SJSA1 (cell line): ENCODE data around the gene TGM4. TPM values are rescaled to one million over a fixed set of nuclear protein-coding genes. Genes with fewer than 3 reads are reported as not detected.
"Not testable (repeated sequence)": the region's sequence is repeated elsewhere in the genome, so short reads cannot be mapped to it uniquely, and the experiment has no call there.

Experiments
- DNase-seq, 2 experiments: peaks; one replicate each; pipeline ENCODE4 v3.0.0-alpha.2; 2015 to 2020; ENCODE audit warnings: low spot score in 2 of 2, low read depth in 1 of 2
- H3K27ac ChIP-seq: fragments of 250-450 bp; sonication (Bioruptor Pico); 2 replicates; pipeline ENCODE4 v1.5.1; 2020; ENCODE audit warnings: mild to moderate bottlenecking, moderate library complexity
- H3K27me3 ChIP-seq: fragments of 250-450 bp; sonication (Bioruptor Pico); replicated peaks from 2 replicates; pipeline ENCODE4 v1.5.1; 2020; ENCODE audit warnings: mild to moderate bottlenecking, moderate library complexity
- H3K36me3 ChIP-seq: fragments of 250-450 bp; sonication (Bioruptor Pico); 2 replicates; pipeline ENCODE4 v1.5.1; 2020; ENCODE audit warnings: mild to moderate bottlenecking
- H3K4me1 ChIP-seq: fragments of 250-450 bp; sonication (Bioruptor Pico); replicated peaks from 2 replicates; pipeline ENCODE4 v1.6.1; 2021; ENCODE audit warnings: mild to moderate bottlenecking
- H3K4me3 ChIP-seq: fragments of 250-450 bp; sonication (Bioruptor Pico); 2 replicates; pipeline ENCODE4 v1.5.1; 2020; ENCODE audit warnings: mild to moderate bottlenecking
- H3K9me3 ChIP-seq: fragments of 250-450 bp; sonication (Bioruptor Pico); replicated peaks from 2 replicates; pipeline ENCODE4 v1.5.1; 2020; ENCODE audit warnings: mild to moderate bottlenecking
- total RNA-seq: library from RNA; depleted of rRNA; stranded (reverse); fragments of >200 nt; shearing (Covaris generic); gene quantifications from 2 replicates; pipeline ENCODE4 v1.2.3, GENCODE V29; 2014; rRNA removed

Gene TGM4
- total RNA-seq: 0.05 TPM in 1 of 2 replicates, not detected in the other

DNA sequence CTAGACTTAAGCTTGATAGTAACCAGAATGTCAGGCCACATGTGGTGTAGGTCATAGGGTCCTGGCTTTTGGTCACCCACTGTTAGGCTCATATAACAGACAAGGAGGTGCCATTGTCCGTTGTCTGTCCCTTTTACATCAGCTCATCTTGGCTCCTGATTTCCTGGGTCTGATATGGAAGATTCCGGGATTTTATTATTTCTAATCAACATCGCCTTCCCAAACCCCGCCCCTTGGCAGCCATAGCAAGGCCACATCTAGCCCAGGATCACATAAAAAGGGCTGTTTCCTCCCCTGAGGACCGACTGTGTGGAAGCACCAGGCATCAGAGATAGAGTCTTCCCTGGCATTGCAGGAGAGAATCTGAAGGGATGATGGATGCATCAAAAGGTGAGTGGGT is at the start of gene TGM4:
Gene TGM4, plus strand, starts transcription at position 301 of the 400 bp plus-strand sequence. Its CDS starts 71 bp downstream, at position 372.
- Histone ChIP-seq H3K36me3 (no peaks in the 10 kb centered on the region), H3K27me3 (no peaks in the 10 kb centered on the region), H3K9me3 (no peaks in the 10 kb centered on the region), H3K27ac (no peak within 1 kb of the TSS), H3K4me1 (no peaks in the 10 kb centered on the region), H3K4me3 (no peak within 1 kb of the TSS)
- no peak for DNase-seq

GRCh38 chr3:44825264-44825925 is 49.0 kb upstream of the TGM4 start:
- H3K4me3 ChIP-seq: no peak overlapping the region
- peaks cover 48% of the 10 kb centered on the region for H3K36me3 ChIP-seq
- no peak for DNase-seq
- no peak overlapping the region for H3K27ac ChIP-seq
- no peaks in the 10 kb centered on the region for H3K4me1 ChIP-seq
- no peaks in the 10 kb centered on the region for H3K9me3 ChIP-seq
- no peaks in the 10 kb centered on the region for H3K27me3 ChIP-seq

DNA sequence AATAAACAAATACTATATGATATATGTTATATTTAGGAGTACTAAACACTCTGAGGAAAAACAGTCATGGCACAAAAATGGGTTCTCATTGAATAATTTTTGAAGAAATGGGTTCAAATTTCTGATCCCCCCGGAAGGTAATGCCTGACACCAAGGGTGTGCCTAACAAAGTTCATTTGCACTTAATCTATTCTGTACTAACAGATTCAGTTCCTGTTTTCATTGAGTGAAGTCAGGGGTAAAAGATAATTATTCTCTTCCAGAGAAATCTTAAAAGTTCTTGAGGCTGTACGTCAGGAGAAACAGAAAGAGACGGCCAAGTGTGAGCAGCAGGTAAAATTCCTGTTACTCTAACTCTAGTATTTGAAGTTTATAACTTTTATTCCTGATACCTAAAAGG is 47.2 kb upstream of the TGM4 start:
- H3K4me1 ChIP-seq: no peaks in the 10 kb centered on the region
- peaks cover 66% of the 10 kb centered on the region for H3K36me3 ChIP-seq
- H3K4me3 ChIP-seq: no peak overlapping the region
- H3K27me3 ChIP-seq: no peaks in the 10 kb centered on the region
- no peak overlapping the region for H3K27ac ChIP-seq
- DNase-seq: no peak
- no peaks in the 10 kb centered on the region for H3K9me3 ChIP-seq

DNA sequence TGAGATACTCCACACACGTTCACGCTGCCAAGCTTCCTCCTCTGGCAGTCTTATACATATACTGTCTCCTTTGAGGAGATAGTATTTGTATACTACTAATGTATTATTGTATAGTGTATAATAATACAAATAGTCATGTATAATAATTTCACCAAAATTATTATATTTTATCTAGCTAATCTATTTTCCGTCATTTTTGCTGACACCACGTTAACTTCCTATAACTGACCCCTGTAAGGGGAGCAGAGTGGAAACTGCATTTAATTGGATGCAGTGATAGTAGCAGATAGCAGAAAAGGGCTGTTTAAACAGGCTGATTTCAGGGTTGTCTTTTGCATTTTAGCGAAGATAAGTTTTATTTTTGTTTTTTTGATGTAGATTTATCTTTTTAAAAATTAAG is 43.2 kb upstream of the TGM4 start:
- no peak for DNase-seq
- peaks cover 62% of the 10 kb centered on the region for H3K36me3 ChIP-seq

DNA sequence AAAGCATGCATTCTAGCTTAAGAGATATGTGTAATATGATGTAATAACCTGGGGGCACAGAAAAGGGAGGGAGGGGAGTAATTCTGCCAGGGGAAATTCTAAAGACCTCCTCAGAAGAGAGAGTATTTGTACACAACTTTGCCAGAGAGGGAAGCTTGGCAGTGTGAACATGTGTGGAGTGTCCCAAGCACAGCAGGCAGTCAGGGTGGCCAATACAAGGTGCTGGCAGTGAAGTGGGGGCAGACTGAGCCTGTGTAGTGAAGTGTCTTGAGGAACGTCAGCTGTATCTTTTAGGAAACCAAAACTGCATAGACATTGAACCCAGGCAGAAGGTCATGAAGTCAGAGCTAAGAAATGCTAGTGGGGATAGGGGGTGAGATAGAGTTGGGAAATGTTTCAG is 42.4 kb upstream of the TGM4 start:
- no peak for DNase-seq
- Histone ChIP-seq H3K4me1 (no peaks in the 10 kb centered on the region), H3K36me3 (peaks cover 63% of the 10 kb centered on the region), H3K9me3 (peaks cover 5% of the 10 kb centered on the region; the same call in 1 of the 2 replicates), H3K27me3 (no peaks in the 10 kb centered on the region), H3K4me3 (no peak overlapping the region), H3K27ac (no peak overlapping the region)

More for the DNA sequence above, 43.2 kb upstream of the TGM4 start:
- Histone ChIP-seq H3K9me3 (no peaks in the 10 kb centered on the region; the same call in 1 of the 2 replicates), H3K27ac (no peak overlapping the region), H3K27me3 (no peaks in the 10 kb centered on the region), H3K4me1 (no peaks in the 10 kb centered on the region), H3K4me3 (no peak overlapping the region)

GRCh38 chr3:44832965-44833364 is 41.4 kb upstream of the TGM4 start:
- peaks cover 6% of the 10 kb centered on the region; the same call in 1 of the 2 replicates for H3K9me3 ChIP-seq
- no peaks in the 10 kb centered on the region for H3K27me3 ChIP-seq
- no peak for DNase-seq
- no peak overlapping the region for H3K27ac ChIP-seq
- H3K36me3 ChIP-seq: peaks cover 65% of the 10 kb centered on the region
- no peaks in the 10 kb centered on the region for H3K4me1 ChIP-seq
- no peak overlapping the region for H3K4me3 ChIP-seq

- H3K9me3 ChIP-seq: peaks cover 6% of the 10 kb centered on the region; the same call in 1 of the 2 replicates
- DNase-seq: no peak
- no peaks in the 10 kb centered on the region for H3K27me3 ChIP-seq
- no peak overlapping the region for H3K27ac ChIP-seq
- H3K36me3 ChIP-seq: peaks cover 65% of the 10 kb centered on the region
- no peak overlapping the region for H3K4me3 ChIP-seq
- H3K4me1 ChIP-seq: no peaks in the 10 kb centered on the region
These were observed 41.0 kb upstream of the TGM4 start for GRCh38 chr3:44833394-44833793.

- Histone ChIP-seq H3K27me3 (no peaks in the 10 kb centered on the region), H3K4me3 (no peak overlapping the region), H3K27ac (no peak overlapping the region), H3K36me3 (peaks cover 62% of the 10 kb centered on the region), H3K9me3 (peaks cover 6% of the 10 kb centered on the region; the same call in 1 of the 2 replicates), H3K4me1 (no peaks in the 10 kb centered on the region)
- DNase-seq: no peak
These were observed 38.7 kb upstream of the TGM4 start for GRCh38 chr3:44835684-44836083.

GRCh38 chr3:44842376-44842775 is 32.0 kb upstream of the TGM4 start:
- no peak for DNase-seq
- no peak overlapping the region for H3K4me3 ChIP-seq
- H3K9me3 ChIP-seq: no peaks in the 10 kb centered on the region
- H3K4me1 ChIP-seq: no peaks in the 10 kb centered on the region
- H3K27ac ChIP-seq: no peak overlapping the region
- H3K36me3 ChIP-seq: peaks cover 59% of the 10 kb centered on the region
- H3K27me3 ChIP-seq: no peaks in the 10 kb centered on the region

DNA sequence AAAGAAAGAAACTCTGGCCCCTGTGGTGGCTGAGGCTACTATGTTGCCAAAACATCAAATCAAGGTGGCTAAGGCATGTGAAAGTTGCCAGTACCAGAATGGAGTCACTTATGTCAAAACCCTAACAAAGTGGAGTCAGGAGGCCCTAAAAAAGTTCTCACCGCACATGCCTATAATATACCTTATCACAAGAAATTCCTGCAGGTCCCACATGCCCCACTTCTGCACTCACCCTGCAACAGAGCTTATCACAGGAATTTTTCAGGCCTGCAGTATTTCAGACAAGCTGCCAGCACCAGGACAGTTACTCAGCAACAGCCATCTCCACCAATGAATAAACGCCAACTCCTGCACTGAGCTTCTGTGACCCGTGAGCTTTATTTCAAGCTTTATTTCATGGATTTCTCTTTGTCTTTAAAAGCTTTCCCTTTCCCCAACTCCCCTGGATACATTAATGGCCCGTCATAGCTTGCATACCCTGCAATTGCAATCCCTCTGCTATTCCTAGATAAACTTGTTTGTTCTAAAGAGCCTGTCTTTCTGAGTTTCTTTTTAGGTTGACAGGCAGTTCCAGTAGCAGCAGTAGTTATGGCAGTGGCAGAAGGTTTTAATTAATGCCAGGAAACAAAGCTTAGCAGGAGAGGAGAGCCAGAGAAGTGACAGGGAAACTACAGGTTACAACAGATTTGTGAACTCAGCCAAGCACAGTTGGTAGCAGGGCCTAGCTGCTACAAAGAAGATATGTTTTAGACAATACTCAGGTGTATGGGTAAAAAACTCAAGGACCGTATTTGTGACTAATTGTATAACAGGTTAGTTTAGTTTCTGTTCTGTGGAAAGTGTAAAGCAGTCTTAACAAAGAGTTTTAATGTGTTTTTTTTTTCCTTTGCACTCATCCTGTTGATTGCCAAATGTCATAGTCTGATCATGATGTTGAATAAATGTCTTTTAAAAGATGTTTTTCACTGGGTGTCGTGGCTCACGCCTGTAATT is 28.6 kb upstream of the TGM4 start:
- Histone ChIP-seq H3K27me3 (no peaks in the 10 kb centered on the region), H3K4me3 (no peak overlapping the region), H3K9me3 (no peaks in the 10 kb centered on the region), H3K27ac (no peak overlapping the region), H3K4me1 (no peaks in the 10 kb centered on the region), H3K36me3 (peaks cover 49% of the 10 kb centered on the region)
- no peak for DNase-seq

GRCh38 chr3:44848634-44849033 is 25.8 kb upstream of the TGM4 start:
- Histone ChIP-seq H3K4me3 (no peak overlapping the region), H3K27me3 (no peaks in the 10 kb centered on the region), H3K36me3 (peaks cover 51% of the 10 kb centered on the region), H3K27ac (no peak overlapping the region), H3K9me3 (no peaks in the 10 kb centered on the region), H3K4me1 (no peaks in the 10 kb centered on the region)
- no peak for DNase-seq

GRCh38 chr3:44856663-44857062 is 17.7 kb upstream of the TGM4 start:
- H3K27ac ChIP-seq, H3K4me3 ChIP-seq, DNase-seq, H3K4me1 ChIP-seq, H3K9me3 ChIP-seq, H3K27me3 ChIP-seq: not testable (repeated sequence)
- H3K36me3 ChIP-seq: peaks cover 40% of the 10 kb centered on the region

DNA sequence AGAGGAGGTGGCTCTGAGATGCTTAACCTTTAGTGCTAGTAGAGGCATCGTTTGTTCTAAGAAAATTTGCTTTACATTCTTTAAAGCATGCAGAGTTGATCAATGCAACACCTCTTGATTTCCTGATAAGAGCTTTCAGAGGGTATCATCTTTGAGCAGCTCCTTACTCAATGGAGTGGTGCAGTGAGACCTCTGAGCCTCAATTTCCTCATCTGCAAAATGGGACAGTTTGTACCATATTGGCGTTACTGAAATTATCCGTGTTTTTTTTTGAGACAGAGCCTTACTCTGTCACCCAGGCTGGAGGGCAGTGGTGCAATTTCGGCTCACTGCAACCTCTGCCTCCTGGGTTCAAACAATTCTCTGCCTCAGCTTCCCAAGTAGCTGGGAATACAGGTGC is 14.3 kb upstream of the TGM4 start:
- Histone ChIP-seq H3K9me3 (no peaks in the 10 kb centered on the region), H3K27me3 (no peaks in the 10 kb centered on the region)

More for the DNA sequence above, 14.3 kb upstream of the TGM4 start:
- peaks cover 12% of the 10 kb centered on the region for H3K4me1 ChIP-seq
- no peak for DNase-seq
- peaks cover 9% of the 10 kb centered on the region for H3K36me3 ChIP-seq
- H3K4me3 ChIP-seq: no peak overlapping the region
- H3K27ac ChIP-seq: no peak overlapping the region
